Upper lobe of right lung (tissue), 1 donor: ENCODE results near the gene ZNF330. TPM values are rescaled to one million over a fixed set of nuclear protein-coding genes. Genes with fewer than 3 reads are reported as not detected.
"Not testable (repeated sequence)": the region's sequence is repeated elsewhere in the genome, so short reads cannot be mapped to it uniquely, and the experiment has no call there.

ENCODE experiments used
- ATAC-seq: fragments of 200-7000 bp; cut with Tn5 transposase; one replicate; pipeline ENCODE4 v1.9.1; 2020; ENCODE audit warnings: mild to moderate bottlenecking, moderate library complexity
- DNase-seq: peaks from one replicate; pipeline ENCODE4 v3.0.0-alpha.2; 2020
- H3K27ac ChIP-seq: fragments of 200-600 bp; one replicate; pipeline ENCODE4 v1.8.0; 2022
- H3K27me3 ChIP-seq: fragments of 200-600 bp; one replicate; pipeline ENCODE4 v1.8.0; 2022; ENCODE audit warnings: mild to moderate bottlenecking
- H3K36me3 ChIP-seq: fragments of 200-600 bp; one replicate; pipeline ENCODE4 v1.8.0; 2022
- H3K4me1 ChIP-seq: fragments of 200-600 bp; one replicate; pipeline ENCODE4 v1.8.0; 2022
- H3K4me3 ChIP-seq: fragments of 200-600 bp; one replicate; pipeline ENCODE4 v1.8.0; 2022; ENCODE audit warnings: mild to moderate bottlenecking
- H3K9me3 ChIP-seq: fragments of 200-600 bp; one replicate; pipeline ENCODE4 v1.8.0; 2022
- CTCF ChIP-seq: fragments of 200-600 bp; IDR thresholded peaks from one replicate; pipeline ENCODE4 v1.8.0; 2022; ENCODE audit warnings: antibody characterized with exemption
- intact Hi-C: fragments of 100-400 bp; cut with DNase I; formaldehyde crosslinking; loops from one replicate; pipeline ENCODE4 v1.11.0; 2022
- total RNA-seq: library from RNA; stranded (reverse); fragmentation: NEBNext Ultra II Directional; extraction: Animal tissue kit (Norgen Biotek cat#: 25700); gene quantifications from one replicate; pipeline ENCODE4 v1.2.1, GENCODE V29; 2021
- donor health status: DM: no; HTN: yes; CAD: no; lungs with severe emphysema.

ZNF330 gene
- total RNA-seq, 1 donor from 2014 or later = 47.4 TPM

- H3K4me1 ChIP-seq = peaks cover 14% of the 10 kb centered on the region
- peak overlapping the region; percentile 89 for H3K4me3 ChIP-seq
- no peak for DNase-seq
- intact Hi-C loops = no loop called here
- peaks cover 22% of the 10 kb centered on the region for H3K36me3 ChIP-seq
- no peaks in the 10 kb centered on the region for H3K9me3 ChIP-seq
- no peak for ATAC-seq
- no peak for TF ChIP-seq CTCF
- peak overlapping the region; percentile 3 for H3K27ac ChIP-seq
- H3K27me3 ChIP-seq = no peaks in the 10 kb centered on the region
Observed at GRCh38 chr4:141220271-141220670, 424 bp upstream of the ZNF330 start.

- no peaks in the 10 kb centered on the region for H3K9me3 ChIP-seq
- peaks cover 53% of the 10 kb centered on the region for H3K36me3 ChIP-seq
- peaks cover 14% of the 10 kb centered on the region for H3K4me1 ChIP-seq
- DNase-seq (no peak), ATAC-seq (no peak)
- H3K27me3 ChIP-seq = no peaks in the 10 kb centered on the region
- no peak overlapping the region for H3K4me3 ChIP-seq
- H3K27ac ChIP-seq = no peak overlapping the region
- TF ChIP-seq CTCF = no peak
- intact Hi-C loops = no loop called here
Observed at GRCh38 chr4:141223418-141223817, 2.7 kb downstream of the ZNF330 start.

GRCh38 chr4:141227280-141227679 lies 6.6 kb downstream of the ZNF330 start:
- H3K4me3 ChIP-seq, H3K27me3 ChIP-seq, DNase-seq, H3K27ac ChIP-seq, intact Hi-C loops, H3K9me3 ChIP-seq, H3K4me1 ChIP-seq, ATAC-seq: not testable (repeated sequence)
- H3K36me3 ChIP-seq = peaks cover 92% of the 10 kb centered on the region

- no peak for DNase-seq
- Histone ChIP-seq H3K4me3 (no peak overlapping the region), H3K27me3 (no peaks in the 10 kb centered on the region), H3K27ac (no peak overlapping the region), H3K4me1 (no peaks in the 10 kb centered on the region), H3K9me3 (no peaks in the 10 kb centered on the region), H3K36me3 (peaks cover 100% of the 10 kb centered on the region)
- no peak for ATAC-seq
- no peak for TF ChIP-seq CTCF
- intact Hi-C loops = no loop called here
Observed at GRCh38 chr4:141229408-141230101, 8.9 kb downstream of the ZNF330 start.

GRCh38 chr4:141233673-141234072 lies 13.0 kb downstream of the ZNF330 start:
- Histone ChIP-seq H3K27me3 (no peaks in the 10 kb centered on the region), H3K4me1 (no peaks in the 10 kb centered on the region), H3K27ac (no peak overlapping the region), H3K36me3 (peaks cover 69% of the 10 kb centered on the region), H3K4me3 (no peak overlapping the region), H3K9me3 (no peaks in the 10 kb centered on the region)
- DNase-seq (no peak), ATAC-seq (no peak)
- intact Hi-C loops = no loop called here
- no peak for TF ChIP-seq CTCF

- TF ChIP-seq CTCF = no peak
- Histone ChIP-seq H3K36me3 (peaks cover 24% of the 10 kb centered on the region), H3K4me1 (no peaks in the 10 kb centered on the region)
Observed at GRCh38 chr4:141238186-141238585, 17.5 kb downstream of the ZNF330 start.

More at GRCh38 chr4:141238186-141238585, 17.5 kb downstream of the ZNF330 start:
- Histone ChIP-seq H3K9me3 (no peaks in the 10 kb centered on the region), H3K27ac (no peak overlapping the region), H3K4me3 (no peak overlapping the region), H3K27me3 (no peaks in the 10 kb centered on the region)
- no peak for ATAC-seq
- intact Hi-C loops = no loop called here
- no peak for DNase-seq
